Stimulated activated CD8-positive, alpha-beta memory T cell treated with anti-CD3 and anti-CD28 coated beads, Interleukin-15, amount 100 ng/mL, for 24 hours (primary cell): ENCODE results near the gene EDN3.

ENCODE experiments used
- DNase-seq: peaks from one replicate; pipeline ENCODE4 v3.0.0-alpha.2; 2020; ENCODE audit warnings: low read depth

EDN3 gene

DNA sequence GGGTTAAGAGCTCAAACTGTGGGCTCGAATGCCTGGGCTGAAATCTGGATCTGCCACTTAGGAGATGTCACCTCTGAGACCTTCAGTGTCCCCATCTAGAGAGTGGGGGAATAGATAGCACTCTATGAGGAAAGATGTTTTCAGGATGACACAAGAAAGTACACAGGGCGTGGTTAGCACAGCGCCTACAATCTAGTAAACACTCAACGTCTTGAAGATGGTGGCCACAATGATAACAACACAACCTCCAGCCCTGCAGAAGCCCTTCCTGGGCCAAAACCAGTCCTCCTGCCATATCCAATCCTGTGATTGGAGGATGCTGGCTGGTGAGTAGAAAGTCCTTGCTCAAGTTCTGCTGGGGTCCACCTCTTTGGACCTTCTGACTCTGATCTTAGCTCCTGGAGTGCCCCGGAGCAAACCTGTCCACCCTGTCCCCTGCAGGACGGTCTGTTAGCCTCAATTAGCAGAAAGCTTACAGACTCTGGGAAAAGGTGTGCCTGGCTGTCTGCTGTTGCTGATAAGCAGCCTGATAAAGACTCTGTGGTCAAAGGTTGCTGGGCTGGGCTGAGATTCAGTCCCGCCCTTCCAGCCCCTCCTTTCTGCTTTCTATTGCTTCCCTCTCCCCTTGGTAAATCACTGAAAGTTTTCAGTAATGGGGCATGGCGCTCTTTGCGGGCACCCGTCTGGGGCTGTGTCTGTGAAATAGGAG lies 8.2 kb downstream of the EDN3 start:
- DNase-seq, result no peak

DNA sequence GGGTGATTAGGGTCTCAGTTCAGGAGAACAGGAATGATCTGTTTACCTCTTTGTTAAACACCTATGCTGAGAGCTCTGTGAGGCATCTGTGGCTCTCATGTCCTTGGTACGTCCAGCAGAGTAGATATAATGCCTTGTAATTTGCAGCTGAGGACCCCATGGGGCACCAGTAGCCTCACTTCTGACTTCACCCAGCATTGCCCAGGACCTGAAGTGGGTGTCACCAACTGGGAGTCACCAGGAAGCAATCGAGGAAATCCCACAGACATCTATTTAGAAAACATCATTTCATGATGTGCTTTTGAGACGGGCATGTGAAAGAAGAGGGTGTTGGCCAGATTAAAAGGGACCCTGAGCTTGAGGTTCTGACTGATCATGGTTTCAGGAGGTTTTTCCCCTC lies 8.8 kb downstream of the EDN3 start:
- DNase-seq, result no peak

DNA sequence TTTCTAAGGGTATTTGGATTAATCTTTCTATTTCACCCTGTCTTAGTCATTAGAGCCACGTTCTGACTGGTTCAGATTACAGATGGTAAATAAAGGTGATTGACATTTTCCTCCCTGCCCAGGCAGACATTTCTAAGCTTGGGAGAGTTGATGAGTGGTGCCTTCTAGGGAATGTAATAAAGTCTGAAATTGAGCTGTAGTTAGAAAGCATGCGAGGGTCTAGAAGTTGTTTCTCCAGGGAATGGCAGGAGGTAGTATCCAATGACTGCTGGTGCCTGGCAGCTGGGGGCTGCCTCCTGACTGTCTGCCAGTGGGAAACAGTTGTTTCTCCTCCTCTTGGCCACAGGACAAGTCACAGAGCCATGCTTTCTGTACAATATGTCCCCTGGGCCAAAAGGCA lies 14.6 kb downstream of the EDN3 start:
- no peak for DNase-seq

DNA sequence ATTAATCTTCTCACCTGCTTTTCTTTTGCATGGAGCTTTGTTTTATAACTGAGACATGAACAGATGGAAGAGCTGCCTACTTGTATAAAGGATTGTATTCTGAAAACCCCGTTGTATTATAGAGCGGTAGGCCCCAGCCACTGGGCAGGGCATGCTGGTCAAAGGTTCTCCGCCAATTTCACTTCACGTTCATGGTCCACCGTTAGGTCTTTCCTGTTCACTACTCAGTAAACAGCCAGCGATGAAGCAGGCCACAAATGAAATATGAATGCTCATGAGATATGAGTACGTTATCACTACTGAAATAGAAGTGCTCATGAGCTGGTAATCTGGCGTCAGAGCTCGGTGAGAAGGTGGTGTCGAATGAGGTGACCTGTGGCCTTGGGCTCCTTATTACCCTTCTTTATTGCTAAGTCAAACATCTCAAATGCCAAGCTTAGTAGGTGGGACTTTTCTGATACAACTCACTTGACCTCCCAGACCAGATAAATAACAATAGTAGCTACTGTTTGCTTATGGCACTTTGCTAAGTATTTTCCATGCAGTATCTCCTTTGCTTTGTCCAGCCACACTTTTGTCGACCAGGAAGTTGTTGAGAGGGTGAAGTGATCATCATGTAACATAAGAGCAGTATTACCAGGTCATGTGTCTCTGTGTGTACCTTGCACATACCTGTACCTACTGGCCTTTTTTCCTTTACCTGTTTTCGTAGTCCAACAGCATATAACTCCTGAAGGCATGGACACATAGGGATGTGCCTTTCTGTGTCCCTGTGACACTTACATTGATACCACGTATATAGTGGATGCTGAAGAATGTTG lies 16.7 kb downstream of the EDN3 start:
- no peak for DNase-seq

DNA sequence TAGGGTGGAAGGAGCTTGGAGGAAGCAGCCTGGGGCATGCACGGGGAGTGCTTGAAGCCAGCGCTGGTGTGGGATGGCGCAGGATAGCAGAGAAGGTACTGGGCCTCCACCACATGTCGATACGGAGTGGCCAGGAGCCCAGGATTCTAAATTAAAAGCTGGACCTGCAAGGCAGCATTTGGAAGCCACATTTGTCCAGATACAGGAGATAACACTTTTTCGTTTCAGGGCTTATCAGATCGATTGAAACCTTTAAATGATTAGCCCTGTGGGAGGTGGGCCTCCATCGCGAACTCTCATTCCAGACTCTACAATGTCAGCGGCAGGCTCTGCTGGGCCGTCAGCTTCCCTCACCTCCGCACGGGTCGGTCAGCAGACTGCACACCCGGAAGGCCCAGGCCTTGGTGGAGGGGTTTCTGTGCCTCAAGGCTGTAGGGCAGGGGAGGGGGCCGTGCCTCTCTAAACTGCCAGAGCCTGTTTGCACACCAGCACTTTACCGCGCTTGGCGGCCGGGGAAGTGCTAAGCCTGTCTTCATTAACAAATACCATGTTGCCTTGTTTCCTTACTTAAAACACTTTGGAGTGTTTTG lies 17.9 kb downstream of the EDN3 start:
- no peak for DNase-seq

DNA sequence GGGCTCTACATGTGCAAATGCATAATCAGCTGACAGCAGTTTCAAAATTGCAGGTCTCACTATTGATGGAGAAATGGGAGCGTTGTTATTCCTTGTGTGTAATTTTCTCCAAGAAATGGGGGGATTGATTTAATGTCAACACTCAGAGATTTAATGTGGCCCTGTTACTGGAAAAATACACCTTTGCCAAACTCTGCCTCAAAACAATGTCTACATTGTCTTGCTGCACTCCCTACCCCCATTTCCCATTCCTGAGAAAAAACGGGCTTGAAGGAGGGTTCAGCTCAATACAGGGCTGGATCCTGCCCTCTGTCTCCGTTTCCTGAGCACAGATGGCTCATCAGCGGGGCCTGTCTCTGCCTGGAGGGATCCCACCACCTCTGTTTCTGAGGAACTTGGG lies 18.4 kb downstream of the EDN3 start:
- no peak for DNase-seq

DNA sequence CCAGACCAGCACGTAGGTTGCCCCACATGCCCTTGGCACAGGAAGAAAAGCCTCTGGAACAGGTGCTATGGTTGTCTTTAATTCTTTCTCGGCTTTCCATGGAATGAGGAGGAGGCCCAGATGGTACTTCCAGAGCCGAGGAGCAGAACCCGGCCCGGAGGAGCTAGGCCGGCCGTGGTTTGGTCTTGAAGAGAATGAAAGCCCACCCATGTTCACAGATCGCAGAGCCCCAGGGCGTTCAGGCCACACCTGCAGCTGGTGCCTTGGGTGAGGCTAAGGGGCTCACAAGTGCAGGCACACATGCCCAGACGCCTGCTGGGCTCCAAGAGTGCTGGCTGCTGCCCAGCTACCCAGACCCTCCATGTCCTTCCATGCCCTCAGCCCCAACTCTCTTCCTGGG lies 20.0 kb downstream of the EDN3 start:
- no peak for DNase-seq

DNA sequence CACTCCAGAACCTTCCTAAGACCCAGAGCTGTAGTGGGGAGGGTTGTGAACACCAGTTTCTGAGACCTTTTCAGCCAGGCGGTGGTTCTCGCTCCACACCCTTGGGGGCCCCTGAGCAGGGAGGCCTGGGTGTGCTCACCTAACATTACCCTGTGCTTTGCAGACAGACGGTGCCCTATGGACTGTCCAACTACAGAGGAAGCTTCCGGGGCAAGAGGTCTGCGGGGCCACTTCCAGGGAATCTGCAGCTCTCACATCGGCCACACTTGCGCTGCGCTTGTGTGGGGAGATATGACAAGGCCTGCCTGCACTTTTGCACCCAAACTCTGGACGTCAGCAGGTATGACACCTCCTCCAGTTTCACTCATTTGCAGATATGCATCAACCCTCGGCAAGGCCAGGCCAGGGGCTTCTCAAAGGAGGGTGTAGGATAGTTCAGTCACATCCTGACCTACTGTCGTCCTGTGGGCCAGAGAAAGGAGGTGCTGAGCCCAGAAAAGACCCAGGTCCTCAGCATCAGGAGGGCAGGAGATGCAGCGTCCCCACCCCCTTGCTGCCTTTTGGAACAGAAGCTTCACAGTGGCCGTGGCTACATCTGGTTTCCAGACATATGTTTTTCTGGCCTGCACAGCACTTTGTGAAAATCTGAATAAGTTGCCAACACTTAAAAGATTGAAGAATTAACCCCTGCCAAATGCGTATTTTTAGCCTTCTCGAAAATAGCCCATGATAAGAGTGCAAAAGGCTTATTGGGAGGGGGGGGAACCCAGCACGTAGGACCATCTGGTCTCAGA lies 20.6 kb downstream of the EDN3 start:
- DNase-seq, result no peak

DNA sequence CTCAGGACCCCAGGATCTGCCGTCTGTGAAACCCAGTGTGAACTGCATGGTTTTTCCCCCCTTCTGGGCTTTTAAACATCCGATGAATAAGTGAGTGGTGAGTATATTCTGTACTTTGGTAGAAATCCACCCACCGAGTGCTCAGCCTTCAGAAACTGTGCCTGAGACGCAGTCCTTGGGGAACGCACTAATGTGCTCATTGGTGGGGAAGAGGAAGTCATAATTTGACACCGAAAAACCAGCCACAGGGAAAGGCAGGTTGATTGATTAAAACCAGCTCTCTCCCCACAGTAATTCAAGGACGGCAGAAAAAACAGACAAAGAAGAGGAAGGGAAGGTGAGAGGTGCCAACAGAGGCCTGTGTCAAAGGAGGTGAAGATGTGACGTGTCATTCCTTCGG lies 21.7 kb downstream of the EDN3 start:
- no peak for DNase-seq

DNA sequence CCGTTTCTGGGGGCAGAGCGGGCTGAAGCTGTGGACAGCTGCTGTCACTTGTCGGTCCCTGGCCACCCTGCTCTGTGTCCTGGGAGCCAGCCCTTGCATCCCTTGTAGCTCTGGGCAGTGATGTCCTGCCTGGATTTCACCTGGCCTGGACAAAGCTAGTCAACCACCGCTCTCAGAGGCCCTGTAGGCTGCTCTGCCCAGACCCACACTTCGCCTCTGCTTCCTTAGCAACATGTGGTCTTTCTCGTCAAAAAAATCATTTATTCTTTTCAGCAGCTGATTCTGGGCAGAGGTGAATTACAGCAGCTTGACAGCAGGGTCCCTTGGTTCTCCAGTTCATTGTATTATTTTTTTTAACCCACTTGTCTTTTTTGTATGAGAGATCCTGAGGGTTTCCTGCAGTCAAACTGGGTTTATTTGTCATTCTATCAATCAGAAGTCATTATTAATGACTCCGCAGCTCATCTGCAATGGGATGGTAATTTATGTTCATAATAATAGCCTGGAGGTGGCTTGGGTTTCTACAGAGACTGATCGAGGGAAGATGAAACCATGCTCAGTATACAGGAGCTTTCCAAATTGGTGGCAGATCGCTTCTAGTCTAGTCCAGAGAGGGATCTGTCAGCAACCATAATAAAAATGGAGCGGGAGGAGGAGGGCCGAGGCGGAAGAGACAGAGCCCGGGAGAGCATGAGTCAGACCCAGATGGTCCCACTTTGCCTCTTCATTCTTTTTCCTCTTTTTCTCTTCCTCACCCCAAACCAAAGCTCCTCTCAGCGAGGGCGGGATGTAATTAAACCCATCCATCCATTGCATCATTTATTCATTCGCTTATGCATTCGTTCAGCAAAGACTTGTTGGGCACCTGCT lies 22.4 kb downstream of the EDN3 start:
- DNase-seq, result no peak

DNA sequence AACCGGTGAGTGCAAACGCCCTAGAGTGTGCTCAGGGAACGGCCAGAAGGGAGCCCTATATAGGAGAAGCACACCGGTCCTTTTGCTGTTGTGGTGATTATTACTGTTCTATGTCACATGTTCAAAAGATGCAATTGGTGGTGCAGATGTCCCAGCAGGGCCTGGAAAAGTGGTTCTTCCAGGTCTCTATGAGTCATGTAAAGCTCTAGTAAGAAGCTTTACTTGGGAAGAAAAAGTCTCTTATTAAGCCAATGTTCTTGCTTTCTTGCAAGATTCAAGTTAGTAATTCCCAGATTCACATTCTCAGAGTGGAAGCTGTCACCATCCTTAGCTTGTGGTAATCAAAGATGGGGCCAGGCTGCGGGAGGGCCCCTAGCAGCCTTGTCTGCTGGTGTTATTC lies 23.3 kb downstream of the EDN3 start:
- no peak for DNase-seq

DNA sequence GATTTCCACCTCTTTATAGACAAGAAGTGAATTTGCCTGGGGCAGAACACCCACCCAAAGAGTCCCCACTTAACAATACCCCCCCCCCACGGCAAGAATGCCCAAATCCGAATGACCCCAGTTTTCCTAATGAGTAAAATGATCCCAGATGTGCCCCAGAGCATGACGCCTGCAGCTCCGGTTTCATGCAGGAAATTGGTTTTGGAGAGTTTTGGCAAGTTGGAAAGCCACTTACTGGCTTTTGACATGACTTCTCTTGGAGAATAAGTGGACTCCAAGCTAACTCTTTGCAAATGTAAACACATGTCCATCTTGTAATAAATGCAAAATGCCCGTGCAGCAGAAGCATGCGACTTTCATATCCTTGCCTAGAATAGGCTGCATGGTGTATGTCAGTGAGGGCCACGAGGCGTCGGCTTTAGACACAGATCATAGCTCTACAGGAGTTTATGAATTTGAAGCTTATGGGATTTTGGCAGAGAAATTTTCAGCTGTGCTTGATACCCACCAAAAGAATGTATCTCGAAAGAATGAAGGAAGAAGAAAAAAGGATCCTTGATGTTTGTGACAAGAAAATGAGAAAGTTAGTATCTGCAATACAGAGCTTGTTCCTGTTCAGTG lies 24.2 kb downstream of the EDN3 start:
- no peak for DNase-seq

DNA sequence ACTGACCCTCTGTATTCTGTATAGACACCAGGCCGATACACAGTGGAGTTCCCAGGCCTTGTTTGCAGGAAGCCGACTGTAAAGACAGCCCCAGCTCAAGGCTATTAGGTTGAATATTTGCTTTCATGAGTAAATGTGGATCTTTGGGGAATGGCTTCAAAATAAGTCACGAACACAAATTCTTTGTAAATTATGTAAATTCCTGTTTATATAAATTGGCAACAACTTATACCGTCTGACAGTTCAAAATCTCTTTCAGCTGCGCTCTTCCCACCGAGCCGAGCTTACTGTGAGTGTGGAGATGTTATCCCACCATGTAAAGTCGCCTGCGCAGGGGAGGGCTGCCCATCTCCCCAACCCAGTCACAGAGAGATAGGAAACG lies 24.7 kb downstream of the EDN3 start:
- DNase-seq, result no peak

DNA sequence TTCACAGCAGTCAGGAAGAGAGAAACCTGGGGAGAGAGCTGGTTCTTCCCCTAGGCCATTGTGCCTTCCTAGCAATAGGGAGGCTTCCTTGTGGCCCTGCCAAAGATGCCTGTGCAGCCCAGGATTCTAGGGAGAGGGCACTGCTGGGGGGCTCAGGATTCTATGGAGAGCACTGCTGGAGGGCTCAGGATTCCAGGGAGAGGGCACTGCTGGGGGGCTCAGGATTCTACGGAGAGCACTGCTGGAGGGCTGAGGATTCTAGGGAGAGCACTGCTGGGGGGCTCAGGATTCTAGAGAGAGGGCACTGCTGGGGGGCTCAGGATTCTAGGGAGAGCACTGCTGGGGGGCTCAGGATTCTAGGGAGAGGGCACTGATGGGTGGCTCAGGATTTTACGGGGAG lies 25.8 kb downstream of the EDN3 start:
- no peak for DNase-seq

DNA sequence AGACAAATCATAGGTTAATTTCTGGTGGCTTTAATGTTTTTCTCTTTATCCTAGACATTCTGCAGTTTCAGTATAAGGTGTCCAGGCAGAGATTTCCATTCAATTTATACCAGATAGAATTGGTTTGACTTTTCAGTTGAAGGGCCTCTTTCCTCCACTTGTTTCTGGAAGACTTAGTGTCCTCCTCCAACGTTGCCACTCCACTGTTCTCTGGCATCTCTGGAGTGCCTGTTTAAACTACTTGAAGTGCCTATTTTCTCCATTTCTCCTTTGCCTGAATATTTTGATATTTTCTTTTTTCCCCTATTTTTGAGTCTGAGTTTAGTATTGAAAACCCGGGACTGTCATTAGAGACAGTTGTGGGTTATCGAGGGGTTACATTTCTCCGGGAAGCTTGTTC lies 27.7 kb downstream of the EDN3 start:
- no peak for DNase-seq

DNA sequence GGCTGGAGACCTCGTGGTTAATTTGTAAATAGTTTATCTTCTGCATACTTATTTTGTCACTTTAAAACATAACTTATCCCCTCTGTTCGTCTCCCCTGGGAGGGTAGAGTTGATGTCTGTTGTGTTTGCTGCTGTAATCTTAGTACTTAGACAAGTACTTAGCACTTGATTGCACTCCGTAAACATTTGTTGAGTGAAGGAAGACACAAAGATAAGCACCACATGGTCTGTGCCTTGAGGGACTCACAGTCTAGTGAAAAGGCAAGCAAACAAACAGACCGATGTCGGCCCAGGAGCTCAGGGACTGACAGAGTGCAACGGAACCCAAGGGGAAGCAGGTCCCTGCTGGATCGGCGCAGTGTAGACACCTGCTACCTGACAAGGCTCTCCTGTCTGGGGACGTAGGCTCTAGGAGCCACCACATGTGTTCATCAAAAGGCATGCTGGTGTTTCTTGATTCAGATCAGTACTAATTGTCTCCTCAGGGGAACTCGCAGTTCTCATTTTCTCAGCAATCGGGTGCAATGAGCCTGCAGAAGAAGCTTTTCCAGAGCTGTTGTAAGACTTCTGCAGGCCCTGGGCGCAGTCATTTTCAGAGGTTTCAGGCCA lies 31.4 kb downstream of the EDN3 start:
- no peak for DNase-seq

DNA sequence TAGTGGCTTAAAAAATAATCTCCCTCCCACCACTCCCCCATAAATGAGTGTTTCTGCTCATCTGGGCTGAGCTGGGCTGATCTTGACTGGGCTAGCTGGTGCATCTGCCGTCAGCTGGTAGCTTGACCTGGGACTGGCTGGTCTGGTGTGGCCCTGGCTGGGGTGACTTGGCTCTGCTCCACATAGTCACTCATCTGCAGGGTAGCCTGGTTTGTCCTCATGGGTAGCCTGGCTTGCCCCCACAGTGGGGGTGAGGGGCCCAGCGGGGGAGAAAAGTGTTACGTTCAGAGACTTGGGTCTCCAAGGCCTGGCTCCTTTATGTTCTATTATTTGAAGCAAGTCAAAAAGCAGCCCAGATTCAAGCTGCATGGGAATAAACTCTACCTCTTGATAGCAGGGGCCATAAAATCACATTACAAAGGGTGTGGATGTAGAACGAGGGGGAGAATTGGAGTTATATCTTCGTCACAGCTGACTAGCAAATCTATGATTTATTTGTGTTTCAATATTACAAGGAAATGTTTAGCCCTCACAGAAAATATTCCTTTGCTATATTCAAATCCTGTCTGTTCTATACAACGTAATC lies 32.9 kb downstream of the EDN3 start:
- no peak for DNase-seq

DNA sequence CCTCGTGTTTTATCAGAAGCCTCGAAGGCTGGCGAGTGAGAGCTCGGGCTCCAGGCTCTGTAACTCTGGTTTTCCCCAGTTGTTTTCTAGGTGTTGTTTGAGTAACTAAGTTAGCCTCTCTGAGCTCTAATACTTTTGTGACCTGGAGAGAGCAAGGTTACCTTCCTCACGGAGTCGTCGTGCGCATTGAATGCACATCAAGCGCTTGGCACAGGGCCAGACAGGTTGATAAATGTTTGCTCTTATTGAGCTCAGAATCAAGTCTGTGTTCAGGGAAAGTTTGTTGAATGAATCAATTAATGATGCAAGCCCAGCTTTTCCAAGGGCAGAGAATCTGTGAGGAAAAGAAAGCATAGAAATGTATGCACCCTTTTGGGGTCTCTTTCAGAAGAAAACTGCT lies 33.5 kb downstream of the EDN3 start:
- DNase-seq, result no peak

DNA sequence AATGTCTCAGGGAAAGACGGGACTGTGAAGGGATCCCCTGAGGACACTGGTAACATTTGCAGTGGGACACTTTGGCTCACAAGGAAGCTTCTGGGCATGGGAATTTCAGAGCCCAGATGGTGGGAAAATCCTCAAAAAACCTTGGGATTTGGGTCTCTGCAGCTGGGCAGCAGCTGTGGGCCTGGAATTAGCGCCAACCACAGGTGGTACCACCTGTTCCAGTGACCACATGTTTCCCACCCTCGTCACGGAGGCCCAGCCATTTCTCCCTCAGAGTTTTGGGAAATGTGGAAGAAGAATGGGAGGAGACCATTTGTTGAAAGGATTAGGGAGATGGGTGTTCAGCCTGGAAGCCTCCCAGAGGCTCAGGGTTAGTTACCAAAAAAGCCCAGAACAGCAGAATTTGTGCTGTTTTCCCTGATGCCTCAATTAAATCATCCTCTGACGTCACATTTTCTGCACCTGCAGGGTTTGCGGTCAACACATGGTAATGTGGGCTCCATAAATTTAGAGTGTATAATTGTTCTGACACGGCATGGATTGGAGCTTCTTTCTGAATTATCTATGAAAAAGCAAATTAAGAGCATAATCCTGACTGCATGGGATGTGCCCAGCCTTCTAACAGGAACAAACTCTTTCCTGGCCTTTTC lies 34.4 kb downstream of the EDN3 start:
- no peak for DNase-seq

DNA sequence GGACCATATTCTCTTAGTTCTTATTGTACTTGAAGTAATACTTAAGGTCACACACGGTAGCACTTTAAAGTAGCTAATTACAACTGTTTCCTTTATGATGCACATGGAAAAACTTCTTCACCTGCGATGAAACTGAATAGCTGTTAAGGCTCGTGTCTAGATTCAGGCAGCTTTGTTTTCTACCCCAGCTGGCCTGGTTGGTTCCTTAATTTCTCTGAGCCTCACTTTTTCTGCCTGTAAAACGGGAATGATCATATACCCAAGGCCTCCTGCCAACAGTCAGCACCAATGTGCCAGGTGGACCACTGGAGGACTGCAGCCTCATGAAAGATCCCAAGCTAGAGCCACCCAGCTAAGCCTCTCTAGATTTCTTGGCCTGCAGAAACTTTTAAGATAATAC lies 35.0 kb downstream of the EDN3 start:
- no peak for DNase-seq
